DMS53 (cell line): ENCODE measurements around the gene MAP4.
"Not testable (repeated sequence)": the region's sequence is repeated elsewhere in the genome, so short reads cannot be mapped to it uniquely, and the experiment has no call there.

Source experiments
- DNase-seq: peaks from one replicate; lab custom pipeline; 2025; lab: John Stamatoyannopoulos, UW

MAP4 gene

DNA sequence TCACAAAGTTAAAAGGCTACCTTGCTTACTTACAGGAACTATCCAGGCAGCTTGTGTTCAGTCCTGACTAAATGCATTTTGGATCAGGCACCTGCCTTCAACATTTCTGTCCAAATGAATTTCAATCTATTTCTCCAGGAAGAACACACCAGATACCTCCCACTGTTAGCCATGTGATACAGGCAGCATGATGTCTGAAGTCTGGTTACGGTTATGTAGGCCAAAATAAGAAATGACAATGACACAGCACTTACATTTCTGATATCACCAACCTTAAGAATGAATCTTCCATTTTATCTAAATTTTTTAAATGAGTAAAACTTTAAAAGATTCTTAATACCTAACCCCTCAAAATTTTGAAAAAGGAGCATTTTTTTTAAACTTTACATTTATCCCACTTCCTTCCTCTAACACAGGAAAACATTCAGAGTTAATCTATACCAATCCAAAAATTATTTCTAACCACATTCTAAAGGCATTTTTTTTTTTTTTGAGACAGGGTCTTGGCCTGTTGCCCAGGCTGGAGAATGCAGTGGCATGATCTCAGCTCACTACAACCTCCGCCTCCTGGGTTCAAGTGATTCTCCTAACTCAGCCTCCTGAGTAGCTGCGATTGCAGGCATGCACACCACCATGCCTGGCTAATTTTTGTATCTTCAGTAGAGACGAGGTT is at the start of gene MAP4:
Gene MAP4, minus strand, starts transcription at position 116 of the 673 bp plus-strand sequence. CDS start 17,556 bp downstream, outside the sequence.
- peak; percentile 2 for DNase-seq

GRCh38 chr3:48065035-48065434 is 48.8 kb upstream of the MAP4 start:
- DNase-seq = no peak

GRCh38 chr3:48064292-48064829 is 48.1 kb upstream of the MAP4 start:
- no peak for DNase-seq

DNA sequence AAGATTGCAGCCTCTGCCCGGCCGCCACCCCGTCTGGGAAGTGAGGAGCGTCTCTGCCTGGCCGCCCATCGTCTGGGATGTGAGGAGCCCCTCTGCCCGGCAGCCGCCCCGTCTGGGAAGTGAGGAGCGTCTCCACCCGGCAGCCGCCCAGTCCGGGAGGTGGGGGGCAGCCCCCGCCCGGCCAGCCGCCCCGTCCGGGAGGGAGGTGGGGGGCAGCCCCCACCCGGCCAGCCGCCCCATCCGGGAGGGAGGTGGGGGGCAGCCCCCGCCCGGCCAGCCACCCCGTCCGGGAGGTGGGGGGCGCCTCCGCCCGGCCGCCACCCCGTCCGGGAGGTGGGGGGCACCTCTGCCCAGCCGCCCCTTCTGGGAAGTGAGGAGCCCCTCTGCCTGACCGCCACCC is 45.4 kb upstream of the MAP4 start:
- not testable (repeated sequence) for DNase-seq

DNA sequence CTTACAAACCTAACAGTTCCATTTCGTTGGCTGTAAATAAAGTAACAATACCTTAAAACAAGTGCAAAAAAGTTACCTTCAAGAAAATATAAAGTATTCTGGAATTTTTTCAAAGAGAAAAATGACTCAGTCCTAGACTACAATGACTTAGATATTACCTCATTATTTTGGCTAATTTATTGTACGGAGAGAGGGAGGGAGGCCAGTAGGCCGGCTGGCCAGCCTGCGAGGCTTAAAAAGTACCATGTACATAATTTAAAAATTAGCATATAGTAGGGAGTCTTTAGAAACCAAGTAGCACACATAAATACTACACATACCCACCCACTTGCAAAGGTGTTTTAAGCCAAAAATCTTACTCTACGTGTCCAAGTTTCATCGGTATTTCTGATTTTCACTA is 41.9 kb upstream of the MAP4 start:
- no peak for DNase-seq

- no peak for DNase-seq
Observed at GRCh38 chr3:48057521-48057920, 41.3 kb upstream of the MAP4 start.

DNA sequence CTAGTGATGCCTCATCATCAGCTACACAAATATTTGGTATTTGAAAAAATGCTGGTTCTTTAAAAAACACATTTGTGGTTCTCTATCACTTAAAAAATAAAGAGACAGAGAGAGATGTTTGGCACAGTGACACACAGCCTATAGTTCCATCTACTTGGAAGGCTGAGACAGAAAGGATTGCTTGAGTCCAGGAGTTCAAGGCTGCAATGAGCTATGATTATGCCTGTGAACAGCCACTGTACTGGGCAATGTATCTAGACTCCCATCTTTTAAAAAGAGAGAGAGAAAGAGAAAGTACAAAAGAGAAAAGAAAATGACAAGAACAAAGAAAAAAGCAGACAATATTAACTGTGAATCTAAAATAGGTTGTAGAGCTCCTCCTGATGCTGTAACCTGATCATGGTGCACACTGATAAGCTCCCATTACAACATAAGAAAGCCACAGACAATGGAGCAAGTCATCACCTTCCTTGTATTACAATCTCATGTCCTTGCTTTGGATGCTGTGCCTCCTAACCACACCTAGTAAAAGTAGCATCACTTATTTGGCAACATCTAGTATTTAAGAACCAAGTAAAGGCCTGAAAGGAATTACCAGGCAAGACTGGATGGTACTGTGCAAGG is 31.7 kb upstream of the MAP4 start:
- DNase-seq = no peak

GRCh38 chr3:48042071-48042760 is 26.0 kb upstream of the MAP4 start:
- DNase-seq = no peak

- DNase-seq = peak; percentile 1
Observed at GRCh38 chr3:48039487-48040190, 23.4 kb upstream of the MAP4 start.

- no peak for DNase-seq
Observed at GRCh38 chr3:48038971-48039481, 22.8 kb upstream of the MAP4 start.

GRCh38 chr3:48034000-48034516 is 17.8 kb upstream of the MAP4 start:
- no peak for DNase-seq

DNA sequence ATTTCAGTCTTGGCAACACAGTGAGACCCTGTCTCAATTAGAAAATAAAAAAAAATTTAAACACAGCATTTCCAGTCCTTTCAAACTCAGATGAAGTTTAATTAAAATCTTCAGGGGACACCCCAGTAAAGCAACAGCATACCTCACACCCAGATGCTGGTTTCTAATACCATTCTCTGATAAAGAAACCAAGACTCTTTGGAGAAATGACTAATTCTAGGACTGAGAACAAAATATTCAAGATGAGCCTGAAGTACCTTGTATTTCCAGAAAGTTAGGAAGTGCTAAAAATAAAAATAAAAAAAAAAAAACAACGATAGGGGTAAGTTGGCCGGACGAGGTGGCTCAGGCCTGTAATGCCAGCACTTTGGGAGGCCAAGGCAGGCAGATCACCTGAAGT is 14.0 kb upstream of the MAP4 start:
- no peak for DNase-seq

DNA sequence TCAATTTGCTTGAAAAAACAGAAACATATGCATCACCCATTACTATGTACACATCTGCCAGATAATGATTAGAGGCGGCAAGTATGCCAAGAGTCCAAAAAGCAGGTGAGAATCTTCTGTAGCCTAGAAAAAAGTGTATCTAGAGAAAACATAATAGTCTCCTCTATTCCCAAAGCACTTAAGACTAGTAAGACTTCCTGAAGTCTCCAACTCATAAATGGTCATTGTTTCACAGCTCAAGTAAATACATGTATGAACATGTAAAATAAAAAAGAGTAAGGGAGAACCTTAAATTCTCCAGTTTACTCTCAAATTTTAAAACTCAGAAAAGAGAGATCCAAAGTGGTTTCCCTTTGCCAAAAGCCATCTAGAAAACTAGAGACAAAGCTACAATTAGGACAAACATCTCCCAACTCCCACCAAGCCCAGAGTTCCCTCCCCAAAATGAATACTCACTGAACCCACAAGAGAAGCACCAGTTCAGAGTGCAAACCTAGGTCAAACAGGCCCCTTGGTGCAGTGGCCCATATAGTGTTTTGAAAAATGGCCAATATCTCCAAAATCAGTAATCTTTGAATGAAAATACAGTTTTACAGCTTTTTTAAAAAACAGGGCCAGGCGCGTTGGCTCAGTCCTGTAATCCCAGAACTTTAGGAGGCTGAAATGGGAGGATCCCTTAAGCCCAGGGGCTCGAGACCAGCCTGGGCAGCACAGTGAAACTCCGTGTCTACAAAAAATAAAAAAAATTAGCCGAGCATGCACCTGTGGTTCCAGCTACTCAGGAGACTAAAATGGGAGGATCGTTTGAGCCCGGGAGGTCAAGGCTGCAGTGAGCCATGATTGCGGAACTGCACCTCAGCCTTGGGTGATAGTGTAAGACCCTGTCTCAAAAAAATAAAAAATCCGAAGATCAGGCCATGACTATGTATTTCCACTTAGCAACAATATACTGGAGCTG is 11.0 kb upstream of the MAP4 start:
- no peak for DNase-seq

DNA sequence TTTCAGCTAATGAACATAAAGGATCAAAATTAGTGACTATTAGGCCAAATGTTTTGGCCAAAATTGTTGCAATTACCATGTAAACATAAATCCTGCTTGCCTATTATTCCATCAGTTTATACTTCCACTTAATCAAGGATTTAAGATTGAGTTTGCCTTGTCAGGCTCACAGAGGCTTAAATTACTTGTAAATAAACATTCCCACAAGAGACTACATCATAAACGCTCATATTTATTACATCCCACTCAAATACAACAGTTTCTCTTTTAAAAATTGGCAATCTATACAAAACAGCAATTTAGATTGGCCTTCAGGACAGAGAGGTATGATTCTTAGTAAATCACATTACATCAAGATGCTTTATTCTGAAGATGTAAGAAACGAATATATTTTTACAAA is 9.9 kb upstream of the MAP4 start:
- no peak for DNase-seq

GRCh38 chr3:48024401-48024800 is 8.2 kb upstream of the MAP4 start:
- DNase-seq = no peak

GRCh38 chr3:48023377-48023776 is 7.2 kb upstream of the MAP4 start:
- no peak for DNase-seq

DNA sequence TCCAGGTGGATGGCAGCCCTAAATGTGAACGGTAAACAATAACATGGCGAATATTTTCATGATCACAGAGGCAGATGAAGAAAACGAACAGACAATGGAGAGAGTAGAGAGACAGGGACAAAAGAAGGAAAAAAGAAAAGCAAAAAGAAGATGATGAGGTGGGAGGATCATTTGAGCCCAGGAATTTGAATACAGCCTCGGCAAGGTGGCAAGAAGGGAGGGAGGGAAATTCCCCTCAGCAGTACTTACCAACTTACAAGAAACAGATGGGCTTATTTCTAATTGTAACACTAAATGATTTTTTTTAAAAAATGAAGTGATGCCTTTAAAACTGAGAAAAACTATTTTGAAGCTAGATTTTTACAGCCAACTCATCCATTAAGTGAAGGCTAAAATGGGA is 6.0 kb upstream of the MAP4 start:
- DNase-seq = no peak

GRCh38 chr3:48018841-48019240 is 2.6 kb upstream of the MAP4 start:
- peak; percentile 33 for DNase-seq

DNA sequence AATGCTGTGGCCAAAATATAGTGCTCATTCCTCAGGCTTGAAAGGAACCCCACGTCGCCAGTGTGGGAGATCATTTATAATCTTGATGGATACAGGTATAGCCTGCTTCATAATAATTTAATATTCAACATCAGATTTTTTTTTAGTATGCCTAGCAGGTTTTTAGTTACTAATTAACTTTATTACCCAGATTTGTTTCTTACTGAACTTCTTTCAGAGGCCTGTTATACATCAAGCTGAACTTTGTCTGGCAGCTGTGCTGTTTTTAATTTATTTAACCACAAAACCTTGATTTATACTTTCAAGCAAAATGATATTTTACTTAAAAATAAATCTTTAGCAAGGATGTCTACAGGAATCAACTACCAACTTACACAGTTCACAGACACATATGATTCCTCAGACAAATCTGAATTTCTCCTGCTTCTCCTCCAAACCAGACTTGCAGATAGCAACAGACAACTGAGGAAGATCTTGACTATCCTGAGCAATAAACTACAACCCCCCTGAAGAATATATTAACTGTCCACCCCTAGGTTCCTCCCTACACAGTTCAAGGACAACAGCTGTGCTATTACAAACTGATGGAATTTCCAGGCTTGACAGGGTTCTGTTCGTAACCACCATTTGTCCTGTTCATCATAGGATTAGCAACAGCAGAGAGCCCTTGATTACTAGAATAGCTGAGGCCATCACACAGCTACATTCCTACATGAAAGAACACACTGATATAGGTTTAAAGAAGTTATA is 610 bp downstream of the MAP4 start:
- no peak for DNase-seq

DNA sequence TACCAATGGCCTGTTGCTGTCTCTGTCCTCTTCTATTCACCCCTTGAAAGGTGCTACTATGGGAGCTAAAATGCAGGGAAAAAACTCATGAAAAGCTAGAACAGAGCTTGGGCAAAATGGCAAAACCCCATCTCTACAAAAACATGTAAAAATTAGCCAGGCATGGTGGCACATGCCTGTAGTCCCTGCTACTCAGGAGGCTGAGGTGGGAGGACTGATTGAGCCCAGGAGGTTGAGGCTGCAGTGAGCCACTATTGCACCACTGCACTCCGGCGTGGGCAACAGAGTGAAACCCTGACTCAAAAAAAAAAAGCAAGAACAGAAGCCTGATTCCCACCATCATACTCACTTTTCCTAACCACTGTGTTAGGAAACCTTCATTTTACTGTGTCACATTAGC is 1.9 kb downstream of the MAP4 start:
- DNase-seq = no peak
